ENCODE measurements around the gene ZNF554.
"Not testable (repeated sequence)": the region's sequence is repeated elsewhere in the genome, so short reads cannot be mapped to it uniquely, and the experiment has no call there.

The ZNF554 gene

DNA sequence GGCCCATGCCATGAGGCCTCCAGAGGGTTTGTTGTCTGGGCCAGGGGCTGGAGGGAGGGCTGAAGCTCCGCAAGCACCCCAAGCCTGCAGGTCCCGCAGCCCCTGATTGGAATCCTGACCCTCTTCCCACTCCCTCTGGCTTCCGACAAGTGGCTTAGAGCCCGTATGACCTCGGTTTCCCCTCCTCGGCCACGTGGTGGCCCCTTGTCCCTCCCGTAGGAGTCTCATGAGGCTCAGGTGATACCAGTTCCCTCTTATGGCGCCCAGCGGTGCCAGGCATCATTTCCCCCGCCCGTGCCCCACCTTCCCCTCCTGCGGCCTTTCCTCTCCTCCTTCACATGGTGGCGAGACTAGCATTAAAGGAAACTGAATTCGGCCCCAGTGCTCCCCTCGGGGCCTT lies 28.2 kb upstream of the ZNF554 start:
- no peaks in the 10 kb centered on the region for H3K27me3 ChIP-seq (ENCODE audit: control insufficient read depth in 1 of 2, insufficient read depth in 2 of 2, low read length in 2 of 2)
- H3K4me1 ChIP-seq (ENCODE audit: control insufficient read depth in 1 of 2, insufficient read depth in 2 of 2, low read length in 2 of 2) = no peaks in the 10 kb centered on the region
- no peak overlapping the region for H3K27ac ChIP-seq (ENCODE audit: low read depth, low read length)
- H3K36me3 ChIP-seq (ENCODE audit: control insufficient read depth in 1 of 2, insufficient read depth in 2 of 2, low read length in 2 of 2) = peaks cover 9 to 43% of the 10 kb centered on the region in 2 donors
- no peak overlapping the region for H3K4me3 ChIP-seq (ENCODE audit: low read depth in 1 of 2, low read length in 2 of 2)
- no peaks in the 10 kb centered on the region for H3K9me3 ChIP-seq (ENCODE audit: control insufficient read depth in 1 of 2, low read length in 2 of 2)
- no peak overlapping the region for H3K9ac ChIP-seq (ENCODE audit: low read depth in 1 of 2, low read length in 2 of 2)

DNA sequence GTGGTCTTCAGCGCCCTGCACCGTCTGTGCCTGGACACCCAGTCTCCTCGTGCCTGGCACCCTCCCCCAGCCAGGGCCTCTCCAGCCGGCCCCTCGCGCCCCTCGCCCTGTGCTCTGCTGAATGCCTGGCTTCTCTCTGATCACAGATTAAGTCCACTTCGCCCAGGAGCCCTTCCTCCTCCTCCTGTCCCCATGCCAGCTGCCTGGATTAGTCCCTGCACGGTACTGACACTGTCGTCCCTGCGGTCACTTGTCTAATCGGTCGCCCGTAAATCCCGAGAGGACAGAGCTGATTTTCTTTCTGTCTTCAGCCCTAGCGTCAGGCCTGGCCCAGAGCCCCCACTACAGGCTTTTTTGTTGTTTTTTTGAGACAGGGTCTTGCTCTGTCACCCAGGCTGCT lies 27.8 kb upstream of the ZNF554 start:
- H3K4me1 ChIP-seq (ENCODE audit: control insufficient read depth in 1 of 2, insufficient read depth in 2 of 2, low read length in 2 of 2) = no peaks in the 10 kb centered on the region
- H3K27me3 ChIP-seq (ENCODE audit: control insufficient read depth in 1 of 2, insufficient read depth in 2 of 2, low read length in 2 of 2) = no peaks in the 10 kb centered on the region
- H3K27ac ChIP-seq (ENCODE audit: low read depth, low read length) = no peak overlapping the region
- H3K4me3 ChIP-seq (ENCODE audit: low read depth in 1 of 2, low read length in 2 of 2) = no peak overlapping the region
- peaks cover 9 to 47% of the 10 kb centered on the region in 2 donors for H3K36me3 ChIP-seq (ENCODE audit: control insufficient read depth in 1 of 2, insufficient read depth in 2 of 2, low read length in 2 of 2)
- H3K9me3 ChIP-seq (ENCODE audit: control insufficient read depth in 1 of 2, low read length in 2 of 2) = no peaks in the 10 kb centered on the region
- no peak overlapping the region for H3K9ac ChIP-seq (ENCODE audit: low read depth in 1 of 2, low read length in 2 of 2)

DNA sequence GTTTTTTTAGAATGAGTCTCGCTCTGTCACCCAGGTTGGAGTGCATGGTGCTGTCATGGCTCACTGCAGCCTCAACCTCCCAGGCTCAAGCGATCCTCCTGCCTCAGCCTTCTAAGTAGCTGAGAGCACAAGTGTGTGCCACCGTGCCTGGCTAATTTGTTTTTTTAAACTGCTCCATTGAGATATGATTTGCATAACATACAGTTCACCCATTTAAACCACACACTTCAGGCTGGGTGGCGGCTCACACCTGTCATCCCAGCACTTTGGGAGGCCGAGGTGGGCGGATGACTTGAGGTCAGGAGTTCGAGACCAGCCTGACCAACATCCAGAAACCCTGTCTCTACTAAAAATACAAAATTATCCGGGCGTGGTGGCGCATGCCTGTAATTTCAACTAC lies 27.0 kb upstream of the ZNF554 start:
- not testable (repeated sequence) for H3K9ac ChIP-seq (ENCODE audit: low read depth in 1 of 2, low read length in 2 of 2); H3K27me3 ChIP-seq (ENCODE audit: control insufficient read depth in 1 of 2, insufficient read depth in 2 of 2, low read length in 2 of 2); H3K27ac ChIP-seq (ENCODE audit: low read depth, low read length); H3K4me1 ChIP-seq (ENCODE audit: control insufficient read depth in 1 of 2, insufficient read depth in 2 of 2, low read length in 2 of 2); H3K9me3 ChIP-seq (ENCODE audit: control insufficient read depth in 1 of 2, low read length in 2 of 2); H3K4me3 ChIP-seq (ENCODE audit: low read depth in 1 of 2, low read length in 2 of 2)
- H3K36me3 ChIP-seq (ENCODE audit: control insufficient read depth in 1 of 2, insufficient read depth in 2 of 2, low read length in 2 of 2) = peaks cover 14 to 51% of the 10 kb centered on the region in 2 donors

DNA sequence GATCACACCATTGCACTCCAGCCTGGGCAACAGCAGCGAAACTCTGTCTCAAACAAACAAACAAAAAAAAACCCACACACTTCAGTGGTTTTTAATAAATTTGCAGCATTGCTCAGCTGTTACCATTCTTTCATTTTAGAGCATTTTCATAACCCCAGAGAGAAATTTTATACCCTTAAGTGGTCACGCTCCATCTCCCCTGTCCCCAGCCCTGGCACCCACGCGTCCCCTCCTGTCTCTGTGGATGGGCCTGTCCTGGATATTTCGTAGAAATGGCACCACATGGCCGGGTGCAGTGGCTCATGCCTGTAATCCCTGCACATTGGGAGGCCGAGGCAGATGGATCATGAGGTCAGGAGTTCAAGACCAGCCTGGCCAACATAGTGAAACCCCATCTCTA lies 26.5 kb upstream of the ZNF554 start:
- Histone ChIP-seq H3K36me3 (ENCODE audit: control insufficient read depth in 1 of 2, insufficient read depth in 2 of 2, low read length in 2 of 2) (peaks cover 14 to 52% of the 10 kb centered on the region in 2 donors), H3K9ac (ENCODE audit: low read depth in 1 of 2, low read length in 2 of 2) (no peak overlapping the region), H3K9me3 (ENCODE audit: control insufficient read depth in 1 of 2, low read length in 2 of 2) (no peaks in the 10 kb centered on the region), H3K27ac (ENCODE audit: low read depth, low read length) (no peak overlapping the region), H3K4me3 (ENCODE audit: low read depth in 1 of 2, low read length in 2 of 2) (no peak overlapping the region), H3K27me3 (ENCODE audit: control insufficient read depth in 1 of 2, insufficient read depth in 2 of 2, low read length in 2 of 2) (no peaks in the 10 kb centered on the region), H3K4me1 (ENCODE audit: control insufficient read depth in 1 of 2, insufficient read depth in 2 of 2, low read length in 2 of 2) (no peaks in the 10 kb centered on the region)

DNA sequence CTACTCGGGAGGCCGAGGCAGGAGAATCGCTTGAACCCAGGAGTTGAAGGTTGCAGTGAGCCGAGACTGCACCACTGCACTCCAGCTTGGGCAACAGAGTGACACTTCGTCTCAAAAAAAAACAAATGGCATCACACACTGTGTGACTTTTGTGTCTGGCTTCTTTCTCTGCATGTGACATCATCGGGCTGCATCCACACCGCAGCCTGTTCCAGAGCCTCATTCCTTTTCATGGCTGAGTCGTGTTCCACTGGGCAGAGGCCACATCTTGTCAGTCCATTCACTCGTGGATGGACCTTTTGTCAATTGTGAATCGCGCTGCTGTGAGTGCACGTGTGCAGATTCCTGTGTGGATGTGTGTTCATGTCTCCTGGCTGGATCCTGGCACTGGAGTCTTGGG lies 26.1 kb upstream of the ZNF554 start:
- Histone ChIP-seq H3K27ac (ENCODE audit: low read depth, low read length) (no peak overlapping the region), H3K27me3 (ENCODE audit: control insufficient read depth in 1 of 2, insufficient read depth in 2 of 2, low read length in 2 of 2) (no peaks in the 10 kb centered on the region), H3K9me3 (ENCODE audit: control insufficient read depth in 1 of 2, low read length in 2 of 2) (no peaks in the 10 kb centered on the region), H3K4me1 (ENCODE audit: control insufficient read depth in 1 of 2, insufficient read depth in 2 of 2, low read length in 2 of 2) (no peaks in the 10 kb centered on the region), H3K4me3 (ENCODE audit: low read depth in 1 of 2, low read length in 2 of 2) (no peak overlapping the region), H3K36me3 (ENCODE audit: control insufficient read depth in 1 of 2, insufficient read depth in 2 of 2, low read length in 2 of 2) (peaks cover 14 to 57% of the 10 kb centered on the region in 2 donors), H3K9ac (ENCODE audit: low read depth in 1 of 2, low read length in 2 of 2) (no peak overlapping the region)

DNA sequence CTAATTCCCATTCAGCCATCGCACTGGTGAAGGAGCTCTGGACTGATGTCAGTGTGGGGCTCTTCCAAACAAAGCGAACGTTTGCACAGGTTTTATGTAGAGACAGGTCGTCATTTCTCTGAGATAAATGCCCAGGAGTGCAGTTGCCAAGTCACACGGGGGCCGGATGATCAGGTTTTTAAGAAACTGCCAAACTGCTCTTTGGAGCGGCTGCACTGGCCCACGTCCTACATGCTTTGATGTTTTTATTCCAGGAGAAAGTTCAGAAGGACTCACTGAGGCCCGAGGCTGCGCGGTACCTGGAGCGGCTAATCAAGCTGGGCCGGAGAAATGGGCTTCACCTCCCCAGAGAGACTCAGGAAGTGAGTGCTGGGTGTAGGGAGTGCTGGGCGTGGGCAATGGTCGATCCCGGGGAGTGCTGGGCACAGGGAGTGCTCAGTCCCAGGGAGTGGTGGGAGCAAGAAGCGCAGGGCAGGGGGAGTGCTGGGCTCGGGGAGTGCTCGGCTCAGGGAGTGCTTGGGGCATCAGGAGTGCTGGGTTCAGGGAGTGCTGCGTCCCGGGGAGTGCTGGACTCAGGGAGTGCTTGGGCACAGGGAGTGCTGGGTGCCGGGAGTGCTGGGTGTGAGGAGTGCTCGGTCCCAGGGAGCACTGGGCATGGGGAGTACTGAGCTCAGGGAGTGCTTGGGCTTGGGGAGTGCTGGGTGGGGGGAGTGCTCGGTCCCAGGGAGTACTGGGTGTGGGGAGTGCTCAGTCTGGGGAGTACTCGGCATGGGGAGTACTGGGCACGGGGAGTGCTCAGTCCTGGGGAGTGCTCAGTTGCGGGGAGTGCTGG lies 23.6 kb upstream of the ZNF554 start:
- peaks cover 11 to 67% of the 10 kb centered on the region in 2 donors for H3K36me3 ChIP-seq (ENCODE audit: control insufficient read depth in 1 of 2, insufficient read depth in 2 of 2, low read length in 2 of 2)
- no peak overlapping the region for H3K4me3 ChIP-seq (ENCODE audit: low read depth in 1 of 2, low read length in 2 of 2)
- no peaks in the 10 kb centered on the region for H3K9me3 ChIP-seq (ENCODE audit: control insufficient read depth in 1 of 2, low read length in 2 of 2)
- no peak overlapping the region for H3K9ac ChIP-seq (ENCODE audit: low read depth in 1 of 2, low read length in 2 of 2)
- no peaks in the 10 kb centered on the region for H3K27me3 ChIP-seq (ENCODE audit: control insufficient read depth in 1 of 2, insufficient read depth in 2 of 2, low read length in 2 of 2)
- no peak overlapping the region for H3K27ac ChIP-seq (ENCODE audit: low read depth, low read length)
- H3K4me1 ChIP-seq (ENCODE audit: control insufficient read depth in 1 of 2, insufficient read depth in 2 of 2, low read length in 2 of 2) = no peaks in the 10 kb centered on the region

DNA sequence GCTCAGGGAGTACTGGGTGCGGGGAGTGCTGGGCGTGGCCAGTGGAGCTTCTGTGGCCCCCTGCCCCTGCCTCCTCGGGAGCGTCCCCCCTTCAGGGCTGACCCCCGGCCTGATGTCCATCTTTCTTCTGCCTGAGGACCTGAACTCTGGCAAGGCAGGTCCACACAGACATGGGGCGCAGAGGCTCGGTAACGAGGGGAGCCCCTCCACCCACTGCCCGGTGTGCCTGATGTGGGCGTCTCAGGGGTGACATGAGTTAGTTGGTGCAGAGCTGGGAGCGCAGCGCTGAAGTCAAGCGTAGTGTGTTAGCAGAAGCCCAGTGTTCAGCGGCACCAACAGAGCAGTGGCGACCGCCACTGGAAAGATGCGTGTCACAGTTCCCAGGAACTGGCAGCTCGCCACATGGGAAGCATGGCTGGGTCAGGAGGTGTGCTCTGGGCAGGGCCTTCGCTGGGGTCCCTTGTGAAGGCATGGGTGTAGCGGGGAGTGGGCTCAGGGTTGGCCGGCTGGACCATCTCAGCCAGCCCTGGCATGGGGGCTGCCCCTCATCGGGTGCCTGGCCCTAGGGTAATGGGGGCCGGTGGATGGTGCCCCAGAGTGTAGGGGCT lies 22.9 kb upstream of the ZNF554 start:
- Histone ChIP-seq H3K27ac (ENCODE audit: low read depth, low read length) (no peak overlapping the region), H3K4me1 (ENCODE audit: control insufficient read depth in 1 of 2, insufficient read depth in 2 of 2, low read length in 2 of 2) (no peaks in the 10 kb centered on the region), H3K36me3 (ENCODE audit: control insufficient read depth in 1 of 2, insufficient read depth in 2 of 2, low read length in 2 of 2) (peaks cover 9 to 66% of the 10 kb centered on the region in 2 donors), H3K27me3 (ENCODE audit: control insufficient read depth in 1 of 2, insufficient read depth in 2 of 2, low read length in 2 of 2) (no peaks in the 10 kb centered on the region), H3K9ac (ENCODE audit: low read depth in 1 of 2, low read length in 2 of 2) (no peak overlapping the region), H3K9me3 (ENCODE audit: control insufficient read depth in 1 of 2, low read length in 2 of 2) (no peaks in the 10 kb centered on the region), H3K4me3 (ENCODE audit: low read depth in 1 of 2, low read length in 2 of 2) (no peak overlapping the region)

DNA sequence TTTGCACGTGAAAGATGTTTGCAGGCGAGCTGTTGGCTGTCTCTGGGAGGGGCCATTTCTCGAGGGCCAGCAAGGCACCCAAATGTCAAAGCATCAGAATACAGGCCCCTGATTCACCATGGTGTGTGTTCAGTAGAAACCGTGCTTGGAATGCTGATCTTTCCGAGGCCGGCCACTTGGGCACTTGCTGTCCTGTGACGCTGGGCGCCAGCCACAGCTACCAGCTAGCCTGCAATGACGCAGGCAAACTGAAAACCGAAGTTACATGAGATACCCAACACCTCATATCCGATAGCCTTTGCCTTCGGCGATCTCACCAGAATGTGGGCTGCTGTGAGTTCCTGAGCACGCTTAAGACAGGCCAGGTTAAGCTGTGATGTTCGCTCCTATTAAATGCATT lies 22.4 kb upstream of the ZNF554 start:
- Histone ChIP-seq H3K9me3 (ENCODE audit: control insufficient read depth in 1 of 2, low read length in 2 of 2) (no peaks in the 10 kb centered on the region), H3K27ac (ENCODE audit: low read depth, low read length) (no peak overlapping the region), H3K4me1 (ENCODE audit: control insufficient read depth in 1 of 2, insufficient read depth in 2 of 2, low read length in 2 of 2) (no peaks in the 10 kb centered on the region), H3K36me3 (ENCODE audit: control insufficient read depth in 1 of 2, insufficient read depth in 2 of 2, low read length in 2 of 2) (peaks cover 9 to 63% of the 10 kb centered on the region in 2 donors), H3K27me3 (ENCODE audit: control insufficient read depth in 1 of 2, insufficient read depth in 2 of 2, low read length in 2 of 2) (no peaks in the 10 kb centered on the region), H3K9ac (ENCODE audit: low read depth in 1 of 2, low read length in 2 of 2) (no peak overlapping the region), H3K4me3 (ENCODE audit: low read depth in 1 of 2, low read length in 2 of 2) (no peak overlapping the region)

DNA sequence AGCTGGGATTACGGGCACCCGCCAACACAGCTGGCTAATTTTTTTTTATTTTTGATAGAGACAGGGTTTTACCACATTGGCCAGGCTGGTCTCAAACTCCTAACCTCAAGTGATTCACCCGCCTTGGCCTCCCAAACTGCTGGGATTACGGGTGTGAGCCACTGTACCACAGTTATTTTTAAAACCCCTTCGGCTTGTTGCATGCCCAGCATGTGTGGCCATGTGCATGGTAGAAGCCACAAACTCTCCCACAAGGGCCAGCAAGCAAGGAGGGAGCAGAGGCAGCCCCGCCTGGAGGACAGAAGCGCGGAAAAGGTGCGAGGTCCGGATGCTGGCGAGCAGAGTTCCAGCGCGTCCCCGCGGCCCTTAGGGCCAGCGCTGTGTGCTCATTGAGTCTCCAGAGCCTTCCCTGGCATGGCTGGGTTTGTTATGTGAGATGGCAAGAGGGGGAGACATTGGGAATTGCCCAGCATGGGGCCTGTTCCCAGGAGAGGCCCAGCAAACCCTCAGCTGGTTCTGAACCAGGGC lies 21.4 kb upstream of the ZNF554 start:
- peaks cover 9 to 71% of the 10 kb centered on the region in 2 donors for H3K36me3 ChIP-seq (ENCODE audit: control insufficient read depth in 1 of 2, insufficient read depth in 2 of 2, low read length in 2 of 2)
- H3K27ac ChIP-seq (ENCODE audit: low read depth, low read length) = no peak overlapping the region
- no peaks in the 10 kb centered on the region for H3K9me3 ChIP-seq (ENCODE audit: control insufficient read depth in 1 of 2, low read length in 2 of 2)
- H3K4me1 ChIP-seq (ENCODE audit: control insufficient read depth in 1 of 2, insufficient read depth in 2 of 2, low read length in 2 of 2) = no peaks in the 10 kb centered on the region
- H3K4me3 ChIP-seq (ENCODE audit: low read depth in 1 of 2, low read length in 2 of 2) = no peak overlapping the region
- no peak overlapping the region for H3K9ac ChIP-seq (ENCODE audit: low read depth in 1 of 2, low read length in 2 of 2)
- H3K27me3 ChIP-seq (ENCODE audit: control insufficient read depth in 1 of 2, insufficient read depth in 2 of 2, low read length in 2 of 2) = no peaks in the 10 kb centered on the region

DNA sequence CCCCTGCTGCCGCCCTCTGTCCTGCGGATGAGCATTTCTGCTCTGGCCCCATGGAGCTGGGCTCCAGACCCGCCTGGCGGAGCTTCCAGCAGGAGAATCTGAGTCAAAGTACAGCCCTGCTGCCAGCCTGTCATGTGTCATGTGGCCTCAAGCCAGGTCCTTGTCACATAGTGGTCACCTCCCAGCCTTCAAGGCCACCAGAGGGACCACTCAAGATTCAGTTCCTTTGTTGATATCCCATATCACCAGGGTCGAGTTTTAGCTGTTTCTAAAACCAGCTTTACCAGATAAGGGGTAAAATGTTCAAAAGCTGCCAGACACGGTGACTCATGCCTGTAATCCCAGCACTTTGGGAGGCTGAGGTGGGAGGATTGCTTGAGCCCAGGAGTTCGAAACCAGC lies 20.9 kb upstream of the ZNF554 start:
- no peaks in the 10 kb centered on the region for H3K4me1 ChIP-seq (ENCODE audit: control insufficient read depth in 1 of 2, insufficient read depth in 2 of 2, low read length in 2 of 2)
- no peak overlapping the region for H3K4me3 ChIP-seq (ENCODE audit: low read depth in 1 of 2, low read length in 2 of 2)
- H3K9ac ChIP-seq (ENCODE audit: low read depth in 1 of 2, low read length in 2 of 2) = no peak overlapping the region
- no peaks in the 10 kb centered on the region for H3K27me3 ChIP-seq (ENCODE audit: control insufficient read depth in 1 of 2, insufficient read depth in 2 of 2, low read length in 2 of 2)
- no peak overlapping the region for H3K27ac ChIP-seq (ENCODE audit: low read depth, low read length)
- H3K36me3 ChIP-seq (ENCODE audit: control insufficient read depth in 1 of 2, insufficient read depth in 2 of 2, low read length in 2 of 2) = peaks cover 9 to 67% of the 10 kb centered on the region in 2 donors
- no peaks in the 10 kb centered on the region for H3K9me3 ChIP-seq (ENCODE audit: control insufficient read depth in 1 of 2, low read length in 2 of 2)

All from duodenal mucosa (tissue), 2 donors.